ENCODE measurements around the gene DPYSL5.
"Not testable (repeated sequence)": the region's sequence is repeated elsewhere in the genome, so short reads cannot be mapped to it uniquely, and the experiment has no call there.

Gene DPYSL5

DNA sequence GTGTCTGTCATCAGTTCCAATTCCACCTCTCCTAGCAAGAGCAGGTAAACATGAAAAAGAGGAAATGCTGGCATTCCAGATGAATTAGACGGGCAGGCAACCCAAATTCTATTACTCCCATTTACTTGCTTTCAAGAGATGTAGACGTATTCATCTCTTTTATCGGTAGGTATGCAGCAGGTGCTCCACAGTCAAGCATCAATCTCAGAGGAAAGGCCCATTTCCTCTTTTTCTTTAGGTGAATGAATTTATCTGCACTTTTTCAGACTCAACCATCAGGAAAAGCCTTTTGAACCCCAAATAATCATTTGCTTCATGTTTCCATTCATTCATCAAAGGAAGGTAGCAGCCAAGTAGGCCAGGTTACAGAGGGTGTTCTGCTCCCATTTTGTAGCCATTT lies 27.9 kb downstream of the DPYSL5 start:
- no peak for DNase-seq

DNA sequence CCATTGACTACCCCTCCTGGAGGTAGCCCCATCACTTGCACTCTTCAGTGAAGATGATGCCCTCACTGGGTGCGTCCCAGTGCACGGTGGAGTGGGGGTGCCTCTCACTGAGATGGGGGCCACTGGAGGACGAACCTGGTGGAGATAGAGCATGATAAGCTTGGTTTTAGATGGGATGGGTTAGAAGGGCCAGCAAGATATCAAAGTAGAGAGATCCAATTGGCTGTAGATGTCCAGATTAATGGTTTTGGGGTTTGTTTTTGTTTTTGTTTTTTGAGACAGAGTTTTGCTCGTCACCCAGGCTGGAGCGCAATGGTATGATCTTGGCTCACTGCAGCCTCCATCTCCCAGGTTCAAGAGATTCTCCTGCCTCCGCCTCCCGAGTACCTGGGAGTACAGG lies 28.3 kb downstream of the DPYSL5 start:
- DNase-seq, result no peak

DNA sequence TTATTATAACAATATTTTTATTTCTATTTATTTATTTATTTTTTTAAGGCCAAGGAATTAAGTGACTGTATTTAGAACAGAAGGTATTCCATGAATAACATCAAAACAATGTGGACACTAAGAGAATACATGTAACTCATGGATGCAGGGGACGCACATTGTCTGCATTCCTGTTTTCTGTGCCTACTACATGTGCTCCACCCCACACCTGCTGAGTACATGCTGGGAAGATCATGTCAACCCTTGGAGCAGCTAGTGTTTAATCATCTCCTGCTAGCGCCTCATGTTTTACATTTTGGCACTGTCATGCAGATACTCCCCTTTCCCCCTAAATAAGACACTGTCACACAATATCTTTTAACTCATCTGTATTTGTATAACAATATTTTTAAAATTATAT lies 29.3 kb downstream of the DPYSL5 start:
- DNase-seq, result no peak

DNA sequence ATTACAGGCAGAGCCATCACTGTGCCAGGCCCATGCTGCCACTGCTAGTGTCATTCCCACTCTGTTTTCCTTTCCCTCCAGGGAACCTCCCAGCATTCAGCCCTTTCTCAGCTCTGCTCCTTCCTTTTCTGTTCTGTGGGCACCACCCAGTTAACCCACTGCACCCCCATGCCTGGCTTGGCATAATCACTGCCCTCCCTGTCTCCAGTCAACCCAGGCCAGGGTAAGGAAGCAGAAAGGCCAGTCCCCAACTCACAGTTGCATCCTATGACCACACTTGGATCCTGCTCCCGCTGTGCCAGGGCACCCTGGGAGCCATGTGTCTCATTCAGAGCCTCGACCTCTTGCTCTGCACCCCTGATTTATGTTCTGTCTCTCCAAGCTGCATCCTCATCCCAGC lies 32.2 kb downstream of the DPYSL5 start:
- DNase-seq, result no peak

DNA sequence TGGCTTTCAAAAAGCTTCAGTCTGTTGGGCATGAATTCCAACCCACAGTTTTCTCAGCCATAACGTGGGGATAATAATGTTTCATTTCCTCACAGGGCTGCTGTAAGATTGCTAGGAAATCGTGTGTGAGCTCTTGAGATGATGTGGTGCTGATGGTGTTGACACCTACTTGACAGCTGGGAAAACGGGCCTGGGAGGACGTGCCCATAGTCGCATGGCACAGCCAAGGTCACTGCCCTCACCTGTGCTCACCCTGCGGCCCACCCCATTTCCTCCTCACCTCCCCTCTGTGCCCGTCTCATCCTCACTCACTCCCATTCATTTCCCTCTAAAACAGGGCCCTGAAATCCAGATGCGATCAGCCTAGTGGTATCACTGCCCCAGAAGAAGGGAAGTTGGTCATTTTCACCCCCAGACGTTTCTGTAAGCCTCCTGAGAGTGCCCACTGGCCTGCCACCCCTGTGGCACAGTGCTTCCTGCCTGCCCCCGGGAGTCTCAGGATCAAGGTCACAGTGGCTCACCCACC lies 33.0 kb downstream of the DPYSL5 start:
- no peak for DNase-seq

DNA sequence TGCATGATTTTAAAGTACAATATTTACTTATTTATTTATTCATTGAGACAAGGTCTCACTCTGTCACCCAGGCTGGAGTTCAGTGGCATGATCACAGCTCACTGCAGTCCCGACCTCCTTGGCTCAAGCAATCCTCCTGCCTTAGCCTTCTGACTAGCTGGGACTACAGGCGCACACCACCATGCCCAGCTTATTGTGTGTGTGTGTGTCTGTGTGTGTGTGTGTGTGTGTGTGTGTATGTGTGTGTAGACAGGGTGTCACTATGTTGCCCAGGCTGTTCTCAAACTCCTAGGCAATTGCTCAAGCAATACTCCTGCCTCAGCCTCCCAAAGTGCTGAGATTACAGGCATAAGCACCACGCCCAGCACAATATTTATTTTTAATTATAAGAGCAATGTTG lies 34.3 kb downstream of the DPYSL5 start:
- not testable (repeated sequence) for DNase-seq

DNA sequence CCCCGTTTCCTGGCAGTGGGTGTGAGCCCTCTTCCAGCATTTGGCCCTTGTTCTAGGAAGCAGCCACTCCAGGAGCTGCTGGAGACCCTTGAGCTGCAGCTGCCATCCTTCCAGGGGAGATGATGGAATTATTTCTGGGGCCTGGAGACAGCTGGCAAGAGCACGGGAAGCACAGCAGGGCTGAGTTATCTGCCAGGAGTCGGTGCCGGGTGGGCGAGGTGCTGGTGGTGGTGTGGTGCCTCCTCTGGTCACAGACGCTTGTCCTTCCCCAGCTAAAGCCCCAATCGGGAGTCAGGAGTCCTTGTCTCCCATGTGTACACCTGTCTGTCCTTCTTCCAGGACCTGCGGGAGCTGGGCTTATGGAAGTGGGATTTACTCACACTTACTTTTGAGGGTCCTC lies 36.0 kb downstream of the DPYSL5 start:
- DNase-seq, result no peak

- no peak for DNase-seq
These were observed 36.6 kb downstream of the DPYSL5 start for GRCh38 chr2:26884486-26884885.

- DNase-seq, result no peak
These were observed 37.9 kb downstream of the DPYSL5 start for GRCh38 chr2:26885651-26886329.

DNA sequence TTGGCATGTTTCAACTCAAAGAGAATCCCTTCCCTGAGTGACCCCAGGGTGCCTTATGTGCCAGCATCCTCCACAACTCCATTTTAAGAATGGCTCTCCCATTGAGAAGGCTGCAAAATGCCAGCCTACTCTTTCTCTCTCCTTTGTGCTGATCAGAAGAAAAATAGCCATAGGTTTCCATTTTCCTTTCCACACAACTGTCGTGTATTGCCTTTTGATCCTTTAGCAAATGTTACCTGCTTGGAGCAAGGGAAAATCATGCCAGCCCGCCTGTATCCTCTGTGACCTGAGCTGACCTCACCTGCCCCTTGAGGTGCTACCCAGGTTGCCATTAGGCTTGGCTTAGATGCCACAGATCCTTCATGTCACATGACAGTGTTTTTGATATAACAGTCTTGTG lies 38.8 kb downstream of the DPYSL5 start:
- DNase-seq, result no peak

DNA sequence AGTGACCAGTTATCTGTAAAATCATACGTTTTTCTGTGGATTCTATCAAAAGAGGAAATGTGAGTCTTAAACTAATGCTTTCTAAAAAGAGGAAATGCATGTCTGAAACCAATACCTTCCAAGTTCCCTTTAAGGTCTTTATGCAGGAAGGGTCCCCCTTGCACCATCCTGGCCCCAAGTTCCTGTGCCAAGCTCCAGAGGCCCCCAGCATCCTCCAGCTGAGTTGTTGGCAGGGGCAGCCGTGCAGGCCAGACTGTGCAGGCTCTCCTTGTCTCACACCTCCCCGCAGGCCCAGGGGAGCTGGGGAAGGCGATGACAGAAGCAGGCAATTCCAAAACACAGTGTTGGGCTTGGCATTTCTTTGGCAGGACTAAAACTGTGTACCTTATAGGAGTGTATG lies 39.2 kb downstream of the DPYSL5 start:
- peak in 1 of 2 donors; percentile 23 for DNase-seq

DNA sequence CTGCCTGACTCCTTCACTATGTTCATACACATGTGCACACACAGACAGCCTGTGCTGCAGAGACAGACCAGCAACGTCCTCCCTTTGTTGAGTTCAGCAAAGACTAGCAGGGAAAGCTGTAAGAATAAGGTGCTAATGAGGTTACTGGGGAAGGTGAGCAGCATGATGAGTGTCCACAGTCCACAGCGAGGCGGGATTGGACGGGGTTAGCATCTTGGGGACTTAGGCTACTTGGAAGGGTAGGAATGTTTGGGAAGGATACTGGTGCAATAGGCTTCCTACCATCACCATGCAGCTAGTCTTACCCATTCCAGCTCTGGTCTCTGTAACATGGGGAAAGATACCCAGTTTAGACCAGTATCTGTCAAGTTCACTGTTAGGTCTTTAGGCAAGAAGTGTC lies 41.9 kb downstream of the DPYSL5 start:
- DNase-seq, result no peak

- no peak for DNase-seq
These were observed 42.5 kb downstream of the DPYSL5 start for GRCh38 chr2:26890341-26891000.

DNA sequence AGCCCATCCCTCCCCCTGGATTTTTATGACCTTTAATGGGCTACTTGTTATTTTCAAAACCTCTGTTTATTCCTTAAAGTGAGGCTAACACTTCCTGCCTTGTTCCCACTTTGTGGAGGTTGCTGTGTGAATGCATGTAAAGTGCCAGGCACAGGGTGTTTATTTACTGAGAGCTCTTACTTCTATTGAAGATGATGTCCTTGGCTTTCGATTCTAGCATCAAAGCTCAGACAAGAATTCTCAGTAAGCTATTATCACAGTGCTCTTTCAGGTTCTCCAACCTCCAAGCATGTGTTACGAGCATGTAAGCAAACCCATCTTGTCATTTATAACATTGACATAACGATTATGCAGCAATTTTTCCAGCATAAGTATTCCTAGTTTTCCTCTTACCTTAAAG lies 44.2 kb downstream of the DPYSL5 start:
- no peak for DNase-seq

DNA sequence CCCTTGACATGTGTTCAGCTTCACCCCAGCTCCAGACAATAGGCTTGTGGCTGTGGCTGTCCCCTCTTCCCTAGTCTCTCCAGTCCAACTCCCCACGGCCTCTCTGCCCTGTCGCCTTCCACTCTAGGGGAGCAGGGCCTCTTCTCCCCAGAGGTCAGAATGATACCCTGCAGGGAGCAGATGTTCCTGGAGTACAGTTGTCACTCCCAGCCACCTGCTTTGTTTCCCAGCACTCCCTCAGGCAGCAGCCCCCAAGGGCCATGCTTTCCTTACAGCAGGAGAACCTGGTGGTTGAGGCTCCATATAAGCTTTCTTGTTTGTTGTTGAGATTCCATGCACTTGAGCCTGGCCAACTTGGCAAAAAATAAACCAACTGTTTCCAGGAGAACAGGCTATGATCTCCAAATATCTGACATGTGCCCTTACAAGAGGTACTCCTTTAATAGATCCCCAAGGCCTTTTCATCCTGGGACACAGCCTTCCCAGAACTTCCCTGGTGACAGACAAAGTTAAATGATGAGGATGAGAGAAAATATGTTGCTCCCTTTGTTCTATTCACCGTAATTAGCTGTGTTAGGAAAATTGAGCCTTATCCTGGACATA lies 45.1 kb downstream of the DPYSL5 start:
- DNase-seq, result no peak

DNA sequence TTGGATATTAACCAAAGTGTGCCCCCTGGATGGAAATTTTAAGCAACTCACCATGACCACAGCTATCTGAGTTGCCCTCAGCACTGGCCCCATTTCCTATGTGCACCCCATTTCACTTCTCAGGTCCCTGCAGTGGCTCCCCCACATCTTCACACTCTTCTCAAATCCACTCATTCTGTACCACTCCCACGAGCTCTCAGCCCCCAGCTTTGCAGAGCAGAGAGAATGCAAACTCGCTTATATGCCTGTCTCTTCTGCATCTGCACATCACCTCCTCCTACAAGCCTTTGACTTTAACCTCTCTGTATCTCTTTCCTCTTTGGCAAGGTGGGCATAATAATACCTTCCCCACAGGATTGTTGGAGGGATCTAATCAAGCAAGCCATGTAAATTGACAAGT lies 46.2 kb downstream of the DPYSL5 start:
- no peak for DNase-seq

GRCh38 chr2:26897807-26898479 lies 50.0 kb downstream of the DPYSL5 start:
- no peak for DNase-seq

GRCh38 chr2:26898480-26899078 lies 50.6 kb downstream of the DPYSL5 start:
- DNase-seq, result no peak

- DNase-seq, result no peak
These were observed 51.7 kb downstream of the DPYSL5 start for GRCh38 chr2:26899500-26900164.

GRCh38 chr2:26900831-26901321 lies 52.9 kb downstream of the DPYSL5 start:
- DNase-seq, result no peak

GRCh38 chr2:26901326-26902183 lies 53.6 kb downstream of the DPYSL5 start:
- DNase-seq, result no peak

Measured in bone marrow (tissue), 2 donors.